GM19324 (cell line): Measurements from ENCODE around the gene RAF1.
"Not testable (repeated sequence)": the region's sequence is repeated elsewhere in the genome, so short reads cannot be mapped to it uniquely, and the experiment has no call there.

Source experiments
- ATAC-seq: cut with Tn5 transposase; IDR thresholded peaks from one replicate; pipeline ENCODE4 v1.9.1; 2021; ENCODE audit warnings: mild to moderate bottlenecking, moderate library complexity; ENCODE audit not compliant: unreplicated experiment, low FRiP score

The RAF1 gene

DNA sequence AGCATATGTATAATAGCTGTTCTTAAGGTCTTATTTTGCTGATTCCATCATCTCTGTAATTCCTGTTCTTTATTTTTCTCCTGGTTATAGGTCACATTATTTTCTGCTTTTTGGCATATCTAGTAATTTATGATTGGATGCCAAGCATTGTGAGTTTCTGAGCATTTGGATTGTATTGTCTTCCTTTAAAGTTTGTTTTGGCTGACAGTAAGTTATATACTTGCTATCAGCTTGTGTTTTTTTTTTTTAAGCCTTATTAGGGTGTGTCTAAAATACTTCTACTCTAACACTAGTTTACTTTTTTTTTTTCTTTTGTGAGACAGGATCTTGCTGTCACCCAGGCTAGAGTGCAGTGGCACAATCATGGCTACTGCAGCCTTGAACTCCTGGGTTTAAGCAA is 96.9 kb downstream of the RAF1 start:
- no peak for ATAC-seq

DNA sequence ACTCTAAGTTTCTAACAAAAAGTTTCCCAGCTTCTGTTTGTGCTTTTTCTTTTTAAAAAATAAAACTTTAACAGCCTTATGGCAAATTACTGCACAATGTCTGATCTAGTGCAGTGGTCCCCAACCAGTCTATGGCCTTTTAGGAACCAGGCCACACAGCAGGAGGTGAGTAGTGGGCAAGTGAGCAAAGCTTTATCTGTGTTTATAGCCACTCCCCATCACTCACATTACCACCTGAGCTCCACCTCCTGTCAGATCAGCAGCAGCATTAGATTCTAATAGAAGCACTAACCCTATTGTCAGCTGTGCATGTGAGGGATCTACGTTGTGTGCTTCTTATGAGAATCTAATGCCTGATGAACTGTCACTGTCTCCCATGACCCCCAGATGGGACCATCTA is 101.5 kb downstream of the RAF1 start:
- ATAC-seq, result no peak

DNA sequence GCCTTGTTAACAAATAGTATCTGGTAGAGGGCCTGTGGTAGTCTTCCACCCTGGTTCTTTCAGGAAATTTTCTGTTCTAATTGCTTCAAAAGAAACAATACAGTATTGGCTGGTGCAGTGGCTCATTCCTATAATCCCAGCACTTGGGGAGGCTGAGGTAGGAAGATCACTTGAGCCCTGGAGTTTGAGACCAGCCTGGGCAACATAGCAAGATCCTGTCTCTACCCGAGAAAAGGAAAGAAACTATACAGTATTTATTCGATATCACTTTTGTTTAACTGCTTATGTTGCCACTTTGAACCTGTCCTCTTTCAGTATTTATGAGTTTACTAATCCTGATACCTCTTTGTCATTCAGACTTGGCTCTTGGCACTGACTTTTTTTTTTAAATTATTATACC is 102.5 kb downstream of the RAF1 start:
- ATAC-seq, result no peak

- ATAC-seq, result no peak
Observed at GRCh38 chr3:12560505-12561190, 103.3 kb downstream of the RAF1 start.

DNA sequence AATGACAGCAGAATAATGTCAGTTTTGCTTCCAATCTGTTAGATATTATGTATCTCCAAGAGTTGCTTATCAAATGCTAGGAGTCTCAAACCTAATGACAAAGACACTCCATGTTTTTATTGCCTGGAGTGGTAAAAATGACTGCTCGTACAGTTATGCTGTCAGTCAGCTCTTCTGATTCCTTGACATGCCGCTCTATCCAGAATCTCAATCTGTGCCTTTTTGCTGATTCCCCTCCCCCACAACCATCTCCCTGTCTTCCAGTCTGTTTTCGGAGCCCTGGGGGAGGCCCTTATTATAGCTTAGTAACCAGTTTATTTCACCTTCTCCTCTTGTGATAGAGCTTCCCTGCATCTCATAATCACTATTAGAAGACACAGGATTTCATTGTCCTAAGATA is 104.4 kb downstream of the RAF1 start:
- ATAC-seq, result no peak

DNA sequence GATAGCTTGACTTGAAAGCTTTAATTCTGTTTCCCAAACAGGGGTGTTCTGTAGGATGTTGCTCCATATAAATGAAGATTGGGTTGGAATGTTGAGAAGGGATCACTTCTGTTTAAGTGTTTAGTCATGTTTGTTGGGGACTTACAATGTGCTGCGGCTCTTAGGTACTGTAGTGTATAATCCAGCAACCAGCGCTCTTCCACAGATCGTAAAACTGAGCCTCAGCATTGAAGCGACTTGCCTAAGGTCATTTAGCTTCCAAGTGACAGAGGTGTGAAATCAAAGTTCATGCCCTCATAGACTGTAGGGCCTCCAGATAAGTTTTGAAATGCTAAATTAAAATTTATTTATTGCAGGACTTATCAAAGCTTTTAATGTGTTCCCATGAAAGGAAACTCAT is 105.2 kb downstream of the RAF1 start:
- ATAC-seq, result no peak

DNA sequence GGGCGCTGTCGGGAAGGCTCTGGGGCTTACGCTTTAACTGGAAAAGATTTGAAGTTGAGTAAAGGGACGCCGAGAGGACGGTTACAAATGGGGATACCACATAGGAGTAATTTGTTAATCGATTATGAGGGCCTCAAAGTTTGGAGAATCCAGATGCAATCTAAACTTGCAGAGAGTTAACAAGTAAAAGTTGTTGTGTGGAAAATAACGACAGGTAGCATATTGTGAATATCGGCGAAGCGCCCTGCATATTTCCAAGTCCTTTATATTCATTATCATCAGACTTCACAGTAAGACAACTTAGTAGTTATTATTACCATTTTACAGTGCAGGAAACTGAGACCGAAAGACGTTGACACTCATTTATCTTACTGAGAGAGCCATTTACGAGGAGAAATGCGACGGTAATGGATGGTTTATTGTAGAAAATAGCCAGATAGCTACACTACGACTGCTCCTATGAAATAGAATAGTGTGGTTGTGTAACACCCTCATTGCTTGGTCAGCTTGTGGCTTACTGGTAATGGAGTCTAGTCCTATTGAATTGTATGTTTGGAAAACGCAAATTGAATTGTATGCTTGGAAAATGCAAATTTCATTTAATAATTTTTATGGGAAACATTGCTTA is 106.3 kb downstream of the RAF1 start:
- no peak for ATAC-seq

GRCh38 chr3:12556690-12557472 is 107.0 kb downstream of the RAF1 start, which contains the start of gene MKRN2:
Gene MKRN2 (plus strand): TSS chr3:12557087. CDS start chr3:12557151, 64 bp downstream.
- ATAC-seq, result peak; percentile 94

- no peak for ATAC-seq
Observed at GRCh38 chr3:12556314-12556689, 107.6 kb downstream of the RAF1 start.

GRCh38 chr3:12553921-12554391 is 110.0 kb downstream of the RAF1 start:
- ATAC-seq, result no peak

GRCh38 chr3:12549971-12550760 is 113.8 kb downstream of the RAF1 start:
- no peak for ATAC-seq

DNA sequence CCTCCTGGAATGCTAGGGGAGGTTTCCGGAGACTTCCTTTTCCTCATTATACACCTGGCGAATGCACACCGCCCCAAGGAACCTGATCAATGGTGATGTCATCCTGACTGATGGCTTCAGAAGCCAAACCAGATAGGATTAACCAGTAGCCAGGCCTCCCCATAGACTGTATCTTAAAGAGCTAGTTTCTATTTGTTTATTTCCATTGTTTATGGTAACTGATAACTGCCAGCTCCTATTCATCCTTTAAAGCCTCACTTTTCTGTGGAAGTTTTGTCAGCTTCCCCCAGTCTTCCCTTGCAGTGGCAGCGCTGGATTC is 118.5 kb downstream of the RAF1 start, which contains the start of gene MKRN2OS:
TSS of gene MKRN2OS (minus strand) at position 27 of the 319 bp plus-strand sequence. CDS start 35 bp downstream, outside the sequence.
- ATAC-seq, result no peak

GRCh38 chr3:12544652-12545472 is 119.1 kb downstream of the RAF1 start:
- ATAC-seq, result no peak

- ATAC-seq, result not testable (repeated sequence)
Observed at GRCh38 chr3:12543497-12543896, 120.4 kb downstream of the RAF1 start.

GRCh38 chr3:12541625-12542024 is 122.3 kb downstream of the RAF1 start:
- ATAC-seq, result no peak

GRCh38 chr3:12536423-12536822 is 127.5 kb downstream of the RAF1 start:
- ATAC-seq, result no peak
